Right lobe of liver (tissue), 4 donors: ENCODE results near the gene CYBC1.

Source experiments
- POLR2A ChIP-seq: fragments of 450-650 bp; IDR thresholded peaks from one replicate; pipeline ENCODE4 v1.6.1; 2017; ENCODE audit warnings: antibody characterized with exemption, mild to moderate bottlenecking
- TF ChIP-seq, protein P1 (sequence below), 4 donors: fragments of 200-600 bp in 3 of 4; fragments of 450-650 bp in 1 of 4; IDR thresholded peaks; one replicate each; pipeline versions ENCODE4 v1.5.1 to v1.8.0; 2016 to 2022; ENCODE audit warnings: antibody characterized with exemption in 4 of 4, mild to moderate bottlenecking in 2 of 4
- donor health status: DM: no; HTN: no; CAD: no.
- donor health status: DM: no; HTN: no; CAD: no.
- donor health status: DM: no; HTN: yes; CAD: no.

DNA sequence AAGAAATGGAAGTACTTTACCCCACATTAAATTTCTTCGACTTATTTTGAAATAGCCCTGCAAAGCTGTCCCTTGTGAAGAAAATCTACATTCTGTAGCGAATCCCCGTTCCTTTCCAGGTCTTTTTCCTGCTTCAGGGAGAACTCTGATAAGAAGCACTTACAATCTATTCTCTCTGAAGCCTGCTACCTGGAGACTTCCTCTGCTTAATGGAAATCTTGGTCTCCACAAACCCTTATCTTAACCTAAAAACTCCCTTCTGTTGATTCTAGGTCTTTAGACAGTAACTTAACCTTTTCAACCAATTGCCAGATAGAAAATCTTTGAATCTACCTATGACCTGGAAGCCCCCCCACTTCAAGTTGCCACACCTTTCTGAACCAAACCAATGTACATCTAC is 1.6 kb upstream of the CYBC1 start:
- TF ChIP-seq, protein P1, sequence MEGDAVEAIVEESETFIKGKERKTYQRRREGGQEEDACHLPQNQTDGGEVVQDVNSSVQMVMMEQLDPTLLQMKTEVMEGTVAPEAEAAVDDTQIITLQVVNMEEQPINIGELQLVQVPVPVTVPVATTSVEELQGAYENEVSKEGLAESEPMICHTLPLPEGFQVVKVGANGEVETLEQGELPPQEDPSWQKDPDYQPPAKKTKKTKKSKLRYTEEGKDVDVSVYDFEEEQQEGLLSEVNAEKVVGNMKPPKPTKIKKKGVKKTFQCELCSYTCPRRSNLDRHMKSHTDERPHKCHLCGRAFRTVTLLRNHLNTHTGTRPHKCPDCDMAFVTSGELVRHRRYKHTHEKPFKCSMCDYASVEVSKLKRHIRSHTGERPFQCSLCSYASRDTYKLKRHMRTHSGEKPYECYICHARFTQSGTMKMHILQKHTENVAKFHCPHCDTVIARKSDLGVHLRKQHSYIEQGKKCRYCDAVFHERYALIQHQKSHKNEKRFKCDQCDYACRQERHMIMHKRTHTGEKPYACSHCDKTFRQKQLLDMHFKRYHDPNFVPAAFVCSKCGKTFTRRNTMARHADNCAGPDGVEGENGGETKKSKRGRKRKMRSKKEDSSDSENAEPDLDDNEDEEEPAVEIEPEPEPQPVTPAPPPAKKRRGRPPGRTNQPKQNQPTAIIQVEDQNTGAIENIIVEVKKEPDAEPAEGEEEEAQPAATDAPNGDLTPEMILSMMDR (IDR thresholded peaks at IDR 0.05) = no peak
- no peak for TF ChIP-seq POLR2A
